ENCODE measurements around the gene LRRC27. TPM values are rescaled to one million over a fixed set of nuclear protein-coding genes. Genes with fewer than 3 reads are reported as not detected.
"Not testable (repeated sequence)": the region's sequence is repeated elsewhere in the genome, so short reads cannot be mapped to it uniquely, and the experiment has no call there.

Gene LRRC27
- total RNA-seq, 4 donors from 2014 or later: 5.1 to 22.3 (median 18.5) TPM

- no peaks in the 10 kb centered on the region for H3K9me3 ChIP-seq
- no peak for TF ChIP-seq POLR2A (IDR thresholded peaks at IDR 0.05)
- TF ChIP-seq CTCF (IDR thresholded peaks at IDR 0.05): no peak
- no peaks in the 10 kb centered on the region for H3K27me3 ChIP-seq
- H3K27ac ChIP-seq: no peak overlapping the region
- H3K36me3 ChIP-seq: no peaks in the 10 kb centered on the region
- no peak for DNase-seq
- H3K4me1 ChIP-seq: peaks cover 0 to 12% (median 3%) of the 10 kb centered on the region in 4 donors
- H3K4me3 ChIP-seq: no peak overlapping the region
Observed at GRCh38 chr10:132313305-132313704, 18.7 kb upstream of the LRRC27 start.

GRCh38 chr10:132313865-132314264 lies 18.1 kb upstream of the LRRC27 start:
- H3K36me3 ChIP-seq: no peaks in the 10 kb centered on the region
- no peak for DNase-seq
- H3K4me3 ChIP-seq: no peak overlapping the region
- peaks cover 0 to 6% (median under 1%) of the 10 kb centered on the region in 4 donors for H3K4me1 ChIP-seq
- no peaks in the 10 kb centered on the region for H3K27me3 ChIP-seq
- TF ChIP-seq POLR2A (IDR thresholded peaks at IDR 0.05) (no peak), CTCF (IDR thresholded peaks at IDR 0.05) (no peak)
- H3K27ac ChIP-seq: no peak overlapping the region
- H3K9me3 ChIP-seq: no peaks in the 10 kb centered on the region

- TF ChIP-seq POLR2A (IDR thresholded peaks at IDR 0.05) (no peak), CTCF (IDR thresholded peaks at IDR 0.05) (no peak)
- DNase-seq: no peak
- Histone ChIP-seq H3K27ac (no peak overlapping the region), H3K4me1 (peaks cover 0 to 1% (median 0%) of the 10 kb centered on the region in 4 donors), H3K4me3 (no peak overlapping the region), H3K9me3 (no peaks in the 10 kb centered on the region), H3K36me3 (no peaks in the 10 kb centered on the region), H3K27me3 (no peaks in the 10 kb centered on the region)
Observed at GRCh38 chr10:132314336-132314735, 17.7 kb upstream of the LRRC27 start.

GRCh38 chr10:132314881-132315280 lies 17.1 kb upstream of the LRRC27 start:
- not testable (repeated sequence) for H3K36me3 ChIP-seq, DNase-seq

GRCh38 chr10:132316133-132316532 lies 15.9 kb upstream of the LRRC27 start:
- Histone ChIP-seq H3K4me1 (no peaks in the 10 kb centered on the region), H3K4me3 (no peak overlapping the region), H3K27me3 (no peaks in the 10 kb centered on the region), H3K27ac (no peak overlapping the region), H3K9me3 (no peaks in the 10 kb centered on the region), H3K36me3 (no peaks in the 10 kb centered on the region)
- no peak for DNase-seq
- no peak for TF ChIP-seq POLR2A (IDR thresholded peaks at IDR 0.05)
- no peak for TF ChIP-seq CTCF (IDR thresholded peaks at IDR 0.05)

More at GRCh38 chr10:132314881-132315280, 17.1 kb upstream of the LRRC27 start:
- not testable (repeated sequence) for H3K9me3 ChIP-seq, H3K27ac ChIP-seq, H3K4me3 ChIP-seq, H3K27me3 ChIP-seq, H3K4me1 ChIP-seq

GRCh38 chr10:132317477-132317876 lies 14.5 kb upstream of the LRRC27 start:
- not testable (repeated sequence) for H3K27ac ChIP-seq, H3K36me3 ChIP-seq, H3K9me3 ChIP-seq, H3K4me1 ChIP-seq, H3K4me3 ChIP-seq, DNase-seq, H3K27me3 ChIP-seq

Measured in Peyer's patch (tissue), 4 donors.